ENCODE measurements around the gene LEUTX.

DNA sequence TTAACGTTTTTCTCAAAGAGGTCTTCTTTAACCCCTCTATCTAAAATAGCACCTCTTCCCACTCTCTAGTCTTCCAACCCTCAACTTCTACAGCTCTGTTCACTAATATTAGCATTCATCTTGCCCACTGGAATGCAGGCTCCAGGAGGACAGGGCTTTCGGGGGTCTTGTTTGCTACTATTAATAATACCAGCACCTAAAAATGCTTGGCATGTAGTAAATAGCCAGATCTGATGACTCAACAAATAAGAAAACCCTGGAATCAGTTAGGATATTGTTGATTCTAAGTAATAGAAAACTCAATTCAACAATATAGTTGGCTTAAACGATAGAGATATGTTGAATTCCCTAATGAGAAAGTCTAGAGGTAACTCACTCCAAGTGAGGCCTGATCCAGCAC lies 41.1 kb downstream of the LEUTX start:
- TF ChIP-seq, protein P1, sequence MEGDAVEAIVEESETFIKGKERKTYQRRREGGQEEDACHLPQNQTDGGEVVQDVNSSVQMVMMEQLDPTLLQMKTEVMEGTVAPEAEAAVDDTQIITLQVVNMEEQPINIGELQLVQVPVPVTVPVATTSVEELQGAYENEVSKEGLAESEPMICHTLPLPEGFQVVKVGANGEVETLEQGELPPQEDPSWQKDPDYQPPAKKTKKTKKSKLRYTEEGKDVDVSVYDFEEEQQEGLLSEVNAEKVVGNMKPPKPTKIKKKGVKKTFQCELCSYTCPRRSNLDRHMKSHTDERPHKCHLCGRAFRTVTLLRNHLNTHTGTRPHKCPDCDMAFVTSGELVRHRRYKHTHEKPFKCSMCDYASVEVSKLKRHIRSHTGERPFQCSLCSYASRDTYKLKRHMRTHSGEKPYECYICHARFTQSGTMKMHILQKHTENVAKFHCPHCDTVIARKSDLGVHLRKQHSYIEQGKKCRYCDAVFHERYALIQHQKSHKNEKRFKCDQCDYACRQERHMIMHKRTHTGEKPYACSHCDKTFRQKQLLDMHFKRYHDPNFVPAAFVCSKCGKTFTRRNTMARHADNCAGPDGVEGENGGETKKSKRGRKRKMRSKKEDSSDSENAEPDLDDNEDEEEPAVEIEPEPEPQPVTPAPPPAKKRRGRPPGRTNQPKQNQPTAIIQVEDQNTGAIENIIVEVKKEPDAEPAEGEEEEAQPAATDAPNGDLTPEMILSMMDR (IDR thresholded peaks at IDR 0.05) = no peak
- no peak for TF ChIP-seq POLR2AphosphoS5 (IDR thresholded peaks at IDR 0.05)
- no peak for TF ChIP-seq POLR2A (IDR thresholded peaks at IDR 0.05)

All from gastroesophageal sphincter (tissue), 3 donors.